NCI-H774 (cell line): ENCODE results near the gene EFNA3.

Source experiments
- DNase-seq: peaks from one replicate; lab custom pipeline; 2025; lab: John Stamatoyannopoulos, UW

Gene EFNA3

GRCh38 chr1:155133799-155134281 is 55.2 kb downstream of the EFNA3 start:
- no peak for DNase-seq

- DNase-seq, result no peak
Observed at GRCh38 chr1:155134322-155134721, 55.7 kb downstream of the EFNA3 start.

GRCh38 chr1:155134880-155135414 is 56.3 kb downstream of the EFNA3 start:
- peak; percentile 66 for DNase-seq

GRCh38 chr1:155135415-155136028 is 56.9 kb downstream of the EFNA3 start, which contains the start of gene SLC50A1:
SLC50A1 (plus strand) TSS chr1:155135852; CDS start chr1:155135912, 60 bp downstream.
- peak; percentile 92 for DNase-seq

GRCh38 chr1:155136748-155137147 is 58.1 kb downstream of the EFNA3 start:
- no peak for DNase-seq
